GM06990 (cell line): ENCODE measurements around the gene CCDC85B.

Source experiments
- DNase-seq: peaks from one replicate; pipeline ENCODE4 v3.0.0-alpha.2; 2011; ENCODE audit not compliant: insufficient read length; ENCODE audit errors: extremely low read depth
- H3K27me3 ChIP-seq: replicated peaks from 2 replicates; pipeline ENCODE4 v1.6.0; 2011; ENCODE audit warnings: low read length; ENCODE audit not compliant: control insufficient read depth, insufficient read depth
- H3K36me3 ChIP-seq: 2 replicates; pipeline ENCODE4 v1.5.1; 2011; ENCODE audit warnings: low read length; ENCODE audit not compliant: control insufficient read depth, insufficient read depth
- H3K4me3 ChIP-seq: replicated peaks from 2 replicates; pipeline ENCODE4 v1.5.1; 2011; ENCODE audit warnings: low read depth, mild to moderate bottlenecking, control low read depth, low read length
- TF ChIP-seq, protein P1 (sequence below): IDR thresholded peaks from 2 replicates; pipeline ENCODE4 v1.5.1; 2011; ENCODE audit warnings: low read length, control low read depth, mild to moderate bottlenecking, inconsistent platforms; ENCODE audit not compliant: insufficient read depth, poor library complexity, severe bottlenecking

The CCDC85B gene

DNA sequence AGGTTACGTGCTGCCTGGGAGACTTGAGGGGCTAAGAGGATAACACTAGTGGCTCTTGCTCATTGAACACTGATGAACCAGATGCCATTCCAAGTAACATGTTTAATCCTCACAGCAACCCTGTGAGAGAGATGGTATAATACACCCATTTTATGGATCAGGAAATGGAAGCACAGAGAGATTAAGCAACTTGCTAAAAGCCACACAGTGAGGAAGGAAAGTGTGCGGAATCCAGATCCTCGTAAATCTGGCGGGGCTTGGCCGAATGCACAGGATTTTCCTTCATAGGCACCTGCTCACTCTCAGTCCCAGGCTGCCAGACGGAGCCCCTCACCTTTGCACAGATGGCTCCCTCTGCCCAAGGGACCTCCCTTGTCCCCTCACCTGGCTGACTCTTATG, 17.4 kb downstream of the CCDC85B start:
- TF ChIP-seq, protein P1, sequence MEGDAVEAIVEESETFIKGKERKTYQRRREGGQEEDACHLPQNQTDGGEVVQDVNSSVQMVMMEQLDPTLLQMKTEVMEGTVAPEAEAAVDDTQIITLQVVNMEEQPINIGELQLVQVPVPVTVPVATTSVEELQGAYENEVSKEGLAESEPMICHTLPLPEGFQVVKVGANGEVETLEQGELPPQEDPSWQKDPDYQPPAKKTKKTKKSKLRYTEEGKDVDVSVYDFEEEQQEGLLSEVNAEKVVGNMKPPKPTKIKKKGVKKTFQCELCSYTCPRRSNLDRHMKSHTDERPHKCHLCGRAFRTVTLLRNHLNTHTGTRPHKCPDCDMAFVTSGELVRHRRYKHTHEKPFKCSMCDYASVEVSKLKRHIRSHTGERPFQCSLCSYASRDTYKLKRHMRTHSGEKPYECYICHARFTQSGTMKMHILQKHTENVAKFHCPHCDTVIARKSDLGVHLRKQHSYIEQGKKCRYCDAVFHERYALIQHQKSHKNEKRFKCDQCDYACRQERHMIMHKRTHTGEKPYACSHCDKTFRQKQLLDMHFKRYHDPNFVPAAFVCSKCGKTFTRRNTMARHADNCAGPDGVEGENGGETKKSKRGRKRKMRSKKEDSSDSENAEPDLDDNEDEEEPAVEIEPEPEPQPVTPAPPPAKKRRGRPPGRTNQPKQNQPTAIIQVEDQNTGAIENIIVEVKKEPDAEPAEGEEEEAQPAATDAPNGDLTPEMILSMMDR = no peak
- no peaks in the 10 kb centered on the region; the same call in 1 of the 2 replicates for H3K27me3 ChIP-seq
- no peak overlapping the region for H3K4me3 ChIP-seq
- no peaks in the 10 kb centered on the region for H3K36me3 ChIP-seq
- DNase-seq = no peak

DNA sequence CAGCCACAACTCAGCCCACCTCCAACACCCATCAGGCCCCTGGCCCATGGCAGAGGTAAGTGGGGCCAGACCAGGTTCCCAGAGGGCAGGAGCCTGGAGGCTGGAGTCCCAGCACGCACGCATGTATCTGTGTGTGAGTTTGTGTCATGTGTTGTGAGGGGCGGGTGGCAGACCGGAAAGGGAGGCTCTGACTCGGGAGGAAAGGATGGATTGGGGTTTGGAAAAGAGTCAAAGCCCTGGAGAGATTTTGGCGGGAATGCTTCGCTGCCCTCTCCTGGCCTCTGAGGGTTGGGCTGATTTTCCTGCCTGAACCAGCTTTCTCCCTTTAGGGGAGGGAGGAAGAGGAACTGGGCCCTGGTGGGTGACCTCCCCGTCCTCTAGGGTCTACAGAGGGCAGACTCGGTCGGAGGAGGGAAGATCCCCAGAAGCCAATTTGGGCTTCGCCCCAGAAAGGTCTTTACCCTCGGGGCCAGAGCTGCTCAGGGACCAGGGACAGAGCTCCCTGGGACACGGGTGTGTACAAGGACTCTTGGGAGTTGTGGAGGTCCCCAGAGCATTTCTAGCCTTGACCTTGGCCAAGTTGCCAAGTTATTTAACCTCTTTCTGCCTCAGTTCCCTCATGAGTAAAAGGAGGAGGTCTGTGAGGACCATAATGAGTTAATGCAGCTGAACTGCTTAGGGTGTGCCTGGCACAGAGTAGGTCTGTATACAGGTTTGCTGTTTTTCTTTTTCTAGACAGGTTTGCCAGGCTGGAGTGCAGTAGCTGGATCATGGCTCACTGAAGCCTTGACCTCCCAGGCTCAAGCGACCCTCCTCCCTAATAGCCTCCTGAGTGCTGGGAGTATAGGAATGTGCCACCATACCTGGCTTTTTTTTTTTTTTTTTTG, 21.5 kb downstream of the CCDC85B start:
- H3K36me3 ChIP-seq = no peaks in the 10 kb centered on the region
- no peak for DNase-seq
- H3K27me3 ChIP-seq = no peaks in the 10 kb centered on the region
- H3K4me3 ChIP-seq = no peak overlapping the region
- TF ChIP-seq, protein P1 = peak; percentile 11

DNA sequence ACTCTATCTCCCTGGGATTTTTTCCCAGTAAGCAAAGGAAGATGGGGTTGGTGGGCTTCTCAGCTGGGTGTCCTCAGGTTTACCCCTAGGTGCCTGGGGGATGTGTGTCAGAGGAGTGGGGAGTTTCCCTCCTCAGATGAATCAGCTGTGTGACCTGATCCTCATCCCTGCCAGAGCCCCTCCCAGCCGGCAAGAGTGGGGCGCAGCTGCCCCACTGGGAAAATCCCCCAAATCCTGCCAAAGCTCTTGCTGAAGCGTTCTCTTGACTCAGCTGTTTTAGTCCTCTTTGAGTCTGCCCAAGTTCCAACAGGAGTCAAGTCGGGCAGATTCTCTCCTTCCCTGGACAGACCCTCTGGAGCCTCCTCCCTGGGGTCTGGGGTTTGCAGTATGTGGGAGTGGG, 22.4 kb downstream of the CCDC85B start:
- no peak for DNase-seq
- Histone ChIP-seq H3K27me3 (no peaks in the 10 kb centered on the region), H3K36me3 (peaks cover 2% of the 10 kb centered on the region), H3K4me3 (no peak overlapping the region)
- TF ChIP-seq, protein P1 = no peak

DNA sequence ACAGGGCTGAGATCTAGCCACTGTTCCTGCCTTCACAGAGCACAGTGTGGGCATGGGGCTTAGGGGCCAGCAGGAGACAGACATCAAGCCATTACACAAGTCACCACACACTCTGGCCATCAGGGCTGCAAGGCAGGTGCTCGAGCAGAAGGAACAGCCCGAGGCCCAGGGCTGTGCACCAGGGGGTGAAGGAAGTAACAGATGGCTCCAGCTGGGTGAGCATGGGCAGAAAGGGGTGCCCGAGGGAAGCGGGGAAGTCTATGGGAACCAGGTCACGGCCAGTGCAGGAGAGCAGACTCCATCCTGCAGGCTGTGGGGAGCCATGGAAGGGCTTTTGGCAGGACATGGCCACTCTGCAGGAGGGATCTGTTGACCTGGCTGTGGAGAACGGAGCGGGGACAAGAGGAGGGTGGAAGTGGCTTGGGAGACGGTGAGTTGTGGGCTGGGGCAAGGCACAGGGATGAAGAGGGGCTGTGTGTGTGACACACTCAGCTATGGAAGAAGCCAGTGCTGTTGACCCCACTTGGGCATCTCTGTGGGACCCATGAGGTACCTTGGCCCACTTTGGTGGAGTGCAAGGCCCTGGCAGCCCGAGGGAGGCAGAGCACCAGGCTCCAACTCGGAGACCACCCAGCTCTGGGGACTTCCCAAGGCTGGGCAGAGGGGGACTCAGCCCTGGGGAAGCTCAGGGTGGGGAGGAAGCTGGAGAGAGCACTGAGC, 24.8 kb downstream of the CCDC85B start:
- Histone ChIP-seq H3K4me3 (no peak overlapping the region), H3K36me3 (peaks cover 2% of the 10 kb centered on the region), H3K27me3 (no peaks in the 10 kb centered on the region)
- no peak for DNase-seq
- TF ChIP-seq, protein P1 = no peak

DNA sequence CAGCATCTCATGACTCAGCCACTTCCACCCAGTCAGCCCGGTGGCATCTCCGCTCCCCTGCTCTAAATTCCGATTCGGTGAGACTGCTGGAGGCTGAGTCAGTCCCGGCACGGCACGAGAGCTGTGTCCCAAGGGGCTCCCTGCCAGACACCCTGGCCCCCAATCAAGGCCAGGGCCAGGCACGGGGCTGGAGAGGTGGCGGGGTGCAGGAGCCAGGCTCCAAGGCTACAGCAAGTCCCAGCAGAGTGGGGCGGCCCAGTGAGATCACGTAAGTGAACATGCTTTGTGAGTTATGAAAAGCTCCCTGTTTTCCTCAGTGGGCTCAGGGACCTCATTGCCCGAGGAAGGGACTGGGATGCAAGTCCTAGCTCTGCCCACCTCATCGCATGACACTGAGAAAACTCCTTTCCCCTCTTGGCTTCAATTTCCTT, 25.4 kb downstream of the CCDC85B start:
- no peak for DNase-seq
- Histone ChIP-seq H3K36me3 (peaks cover 2% of the 10 kb centered on the region), H3K4me3 (no peak overlapping the region), H3K27me3 (no peaks in the 10 kb centered on the region)
- TF ChIP-seq, protein P1 = no peak
